ENCODE results near the gene C1orf105.
A peak's percentile ranks its signal among the peaks of the same experiment; 100 is the strongest.
"Not testable (repeated sequence)": the region's sequence is repeated elsewhere in the genome, so short reads cannot be mapped to it uniquely, and the experiment has no call there.

The C1orf105 gene

DNA sequence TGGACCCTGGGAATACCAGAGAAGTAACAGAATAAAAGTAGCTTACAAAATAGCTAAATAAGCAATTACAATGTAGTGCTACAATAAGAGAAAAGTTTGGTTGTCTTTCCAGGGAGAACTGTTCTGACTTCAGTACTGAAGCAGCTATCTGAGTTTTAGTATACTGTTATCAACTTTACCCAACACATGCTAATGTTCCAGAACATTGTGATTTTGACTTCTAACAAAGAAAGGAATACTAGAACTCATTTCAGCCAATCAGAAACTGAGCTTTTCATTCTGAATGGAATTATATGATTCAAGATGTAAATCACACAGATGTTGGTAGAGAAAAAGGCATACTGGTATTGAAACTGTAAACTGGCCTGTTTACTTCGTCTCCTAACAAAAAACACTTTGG lies at the start of gene C1orf105:
Gene C1orf105, plus strand, starts transcription at position 301 of the 400 bp plus-strand sequence. CDS start 201 bp downstream, outside the sequence.
- no peak within 1 kb of the TSS for H3K4me3 Mint-ChIP-seq
- H3K36me3 Mint-ChIP-seq, result peaks cover 2% of the 10 kb centered on the region

GRCh38 chr1:172371646-172372045 lies 48.8 kb upstream of the C1orf105 start:
- not testable (repeated sequence) for H3K27me3 Mint-ChIP-seq; ATAC-seq (ENCODE audit: low read depth); H3K4me1 Mint-ChIP-seq; DNase-seq (ENCODE audit: low spot score in 2 of 2); H3K4me3 Mint-ChIP-seq; H3K27ac Mint-ChIP-seq
- Mint-ChIP-seq H3K36me3 (peaks cover 15% of the 10 kb centered on the region), H3K9me3 (peaks cover 11% of the 10 kb centered on the region)

More for the DNA sequence above, at the start of gene C1orf105:
- ATAC-seq (ENCODE audit: low read depth) (no peak), DNase-seq (ENCODE audit: low spot score in 2 of 2) (no peak)
- no peak within 1 kb of the TSS for H3K27ac Mint-ChIP-seq
- peaks cover 2% of the 10 kb centered on the region for H3K4me1 Mint-ChIP-seq
- no peaks in the 10 kb centered on the region for H3K27me3 Mint-ChIP-seq
- no peaks in the 10 kb centered on the region for H3K9me3 Mint-ChIP-seq

DNA sequence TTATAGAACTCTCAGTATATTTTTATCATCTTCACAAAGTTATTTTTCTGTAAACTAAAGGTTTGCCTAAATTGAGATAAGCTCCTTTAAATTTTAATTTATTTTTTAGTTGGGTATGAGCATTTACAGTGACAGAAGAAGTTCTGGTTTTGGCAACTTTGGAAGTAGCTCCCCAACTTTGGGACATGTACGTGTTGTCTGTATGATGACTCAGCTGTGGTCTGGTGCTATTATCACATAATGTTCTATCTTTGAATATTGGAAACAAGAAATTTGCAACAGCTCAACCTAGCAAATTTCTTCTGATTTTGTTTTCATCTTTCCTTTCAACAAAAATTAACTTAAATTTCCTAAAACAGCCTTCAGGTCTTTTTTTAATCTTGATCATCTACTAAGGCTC lies 46.6 kb upstream of the C1orf105 start:
- Mint-ChIP-seq H3K9me3 (no peaks in the 10 kb centered on the region), H3K27me3 (no peaks in the 10 kb centered on the region), H3K4me1 (peaks cover 8% of the 10 kb centered on the region), H3K4me3 (no peak overlapping the region), H3K36me3 (peaks cover 1% of the 10 kb centered on the region), H3K27ac (peak overlapping the region; percentile 94)
- DNase-seq (ENCODE audit: low spot score in 2 of 2) (no peak), ATAC-seq (ENCODE audit: low read depth) (no peak)

GRCh38 chr1:172375211-172375631 lies 45.3 kb upstream of the C1orf105 start:
- peaks cover 4% of the 10 kb centered on the region for H3K36me3 Mint-ChIP-seq
- peak overlapping the region; percentile 94 for H3K27ac Mint-ChIP-seq
- no peaks in the 10 kb centered on the region for H3K9me3 Mint-ChIP-seq
- DNase-seq (ENCODE audit: low spot score in 2 of 2) (no peak), ATAC-seq (ENCODE audit: low read depth) (peak; percentile 53)
- H3K4me1 Mint-ChIP-seq, result peaks cover 11% of the 10 kb centered on the region
- H3K27me3 Mint-ChIP-seq, result no peaks in the 10 kb centered on the region
- peak overlapping the region; percentile 73 for H3K4me3 Mint-ChIP-seq

DNA sequence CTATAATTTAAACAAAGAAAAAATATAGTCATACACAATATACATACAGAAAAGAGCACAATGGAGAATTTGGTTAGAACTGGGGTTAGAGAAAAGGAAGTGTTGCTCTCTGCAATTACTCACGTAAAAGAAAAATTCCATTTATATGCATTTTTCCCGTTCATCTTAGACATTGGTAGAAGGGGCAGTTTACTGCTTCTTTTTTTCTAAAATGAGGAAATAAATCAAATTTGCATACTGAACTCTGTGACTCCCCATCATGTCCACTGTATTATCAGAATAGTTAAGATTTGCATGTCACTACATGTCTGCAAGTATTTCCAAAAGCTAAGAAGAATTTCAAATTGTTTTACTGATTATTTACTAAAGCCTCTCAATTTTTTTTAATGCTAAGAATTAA lies 44.1 kb upstream of the C1orf105 start:
- Mint-ChIP-seq H3K4me3 (peak overlapping the region; percentile 77), H3K27ac (peak overlapping the region; percentile 82), H3K9me3 (no peaks in the 10 kb centered on the region), H3K36me3 (peaks cover 4% of the 10 kb centered on the region), H3K27me3 (no peaks in the 10 kb centered on the region), H3K4me1 (peaks cover 18% of the 10 kb centered on the region)
- ATAC-seq (ENCODE audit: low read depth), result peak; percentile 54
- no peak for DNase-seq (ENCODE audit: low spot score in 2 of 2)

DNA sequence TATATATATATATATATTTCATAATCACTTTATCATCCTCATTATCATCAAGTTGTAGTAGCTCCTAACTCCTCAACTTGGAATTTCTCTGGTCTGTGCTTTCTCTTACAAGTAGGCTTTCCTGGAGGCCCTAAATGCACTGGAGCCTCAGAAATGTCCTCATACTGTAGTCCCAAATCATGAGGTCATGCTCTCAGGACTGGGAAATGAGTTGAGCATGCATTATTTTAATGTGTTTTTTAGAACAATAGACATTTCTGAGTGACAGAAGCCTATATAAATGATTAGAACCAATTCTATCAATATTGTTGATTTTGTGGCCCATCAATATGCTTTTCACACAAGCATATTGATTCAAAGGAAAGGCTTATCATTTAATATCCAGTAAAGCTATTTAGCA lies 42.9 kb upstream of the C1orf105 start:
- Mint-ChIP-seq H3K27me3 (no peaks in the 10 kb centered on the region), H3K9me3 (no peaks in the 10 kb centered on the region), H3K27ac (no peak overlapping the region), H3K4me1 (peaks cover 22% of the 10 kb centered on the region), H3K4me3 (no peak overlapping the region), H3K36me3 (peaks cover 4% of the 10 kb centered on the region)
- ATAC-seq (ENCODE audit: low read depth), result no peak
- DNase-seq (ENCODE audit: low spot score in 2 of 2), result no peak

DNA sequence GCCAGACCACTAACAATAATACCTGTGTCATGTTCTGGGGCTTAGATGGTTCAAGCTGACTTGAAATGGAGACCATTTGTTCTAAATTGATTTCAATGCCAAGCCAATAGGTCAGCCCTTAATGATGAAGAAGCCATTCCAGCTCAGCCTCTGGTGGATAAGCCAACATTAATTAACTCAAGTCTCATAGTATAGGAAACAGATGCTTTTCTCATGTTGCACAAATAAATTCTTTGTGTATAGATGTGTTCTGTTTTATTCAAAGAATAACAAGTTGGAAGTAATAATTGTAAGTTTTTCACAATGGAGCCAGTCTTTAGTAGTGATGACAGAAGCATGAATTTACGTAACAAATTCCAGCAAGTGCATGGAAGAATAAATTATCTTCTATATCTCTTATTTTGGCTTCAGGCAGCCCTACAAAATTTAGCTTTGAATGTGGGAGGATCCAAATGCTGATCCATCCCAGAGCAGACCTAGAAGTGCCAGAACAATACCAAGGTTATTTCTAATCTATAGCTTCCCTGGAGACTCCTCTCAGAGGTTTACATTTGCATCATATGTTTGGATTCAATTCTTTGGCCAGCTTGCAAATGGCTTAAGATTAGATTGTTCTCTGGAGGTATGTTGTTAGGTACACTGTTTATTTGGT lies 42.2 kb upstream of the C1orf105 start:
- no peak for ATAC-seq (ENCODE audit: low read depth)
- H3K27ac Mint-ChIP-seq, result no peak overlapping the region
- no peaks in the 10 kb centered on the region for H3K9me3 Mint-ChIP-seq
- no peak overlapping the region for H3K4me3 Mint-ChIP-seq
- no peaks in the 10 kb centered on the region for H3K27me3 Mint-ChIP-seq
- DNase-seq (ENCODE audit: low spot score in 2 of 2), result no peak
- peaks cover 22% of the 10 kb centered on the region for H3K4me1 Mint-ChIP-seq
- peaks cover 4% of the 10 kb centered on the region for H3K36me3 Mint-ChIP-seq

GRCh38 chr1:172380441-172381244 lies 39.8 kb upstream of the C1orf105 start:
- H3K4me1 Mint-ChIP-seq, result peaks cover 20% of the 10 kb centered on the region
- H3K4me3 Mint-ChIP-seq, result peak overlapping the region; percentile 52
- peak in 1 of 2 donors; percentile 44 for DNase-seq (ENCODE audit: low spot score in 2 of 2)
- H3K36me3 Mint-ChIP-seq, result peaks cover 4% of the 10 kb centered on the region
- H3K27me3 Mint-ChIP-seq, result no peaks in the 10 kb centered on the region
- ATAC-seq (ENCODE audit: low read depth), result peak; percentile 90
- H3K9me3 Mint-ChIP-seq, result no peaks in the 10 kb centered on the region
- peak overlapping the region; percentile 95 for H3K27ac Mint-ChIP-seq

DNA sequence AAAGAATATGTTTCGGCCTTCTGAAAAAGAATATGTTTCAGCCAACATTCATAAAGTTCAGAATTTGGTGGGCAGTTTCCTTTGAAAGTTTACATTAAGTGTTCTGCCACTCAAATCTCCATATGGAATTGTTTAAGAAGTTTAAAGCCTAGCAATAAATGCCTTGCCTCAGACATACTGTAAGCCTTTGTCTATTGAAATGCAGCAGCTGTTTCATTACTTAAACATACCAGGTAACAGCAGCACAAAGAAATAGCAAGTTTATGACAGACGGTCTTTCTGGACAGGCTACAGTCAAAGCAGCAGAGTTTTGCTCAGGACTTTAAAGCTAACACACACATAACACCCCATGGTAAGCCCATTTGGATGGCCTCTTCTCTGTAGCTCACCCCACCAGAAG lies 38.5 kb upstream of the C1orf105 start:
- peaks cover 19% of the 10 kb centered on the region for H3K4me1 Mint-ChIP-seq
- no peaks in the 10 kb centered on the region for H3K9me3 Mint-ChIP-seq
- H3K27me3 Mint-ChIP-seq, result no peaks in the 10 kb centered on the region
- peak overlapping the region; percentile 95 for H3K27ac Mint-ChIP-seq
- H3K4me3 Mint-ChIP-seq, result no peak overlapping the region
- ATAC-seq (ENCODE audit: low read depth) (no peak), DNase-seq (ENCODE audit: low spot score in 2 of 2) (no peak)
- peaks cover 4% of the 10 kb centered on the region for H3K36me3 Mint-ChIP-seq

DNA sequence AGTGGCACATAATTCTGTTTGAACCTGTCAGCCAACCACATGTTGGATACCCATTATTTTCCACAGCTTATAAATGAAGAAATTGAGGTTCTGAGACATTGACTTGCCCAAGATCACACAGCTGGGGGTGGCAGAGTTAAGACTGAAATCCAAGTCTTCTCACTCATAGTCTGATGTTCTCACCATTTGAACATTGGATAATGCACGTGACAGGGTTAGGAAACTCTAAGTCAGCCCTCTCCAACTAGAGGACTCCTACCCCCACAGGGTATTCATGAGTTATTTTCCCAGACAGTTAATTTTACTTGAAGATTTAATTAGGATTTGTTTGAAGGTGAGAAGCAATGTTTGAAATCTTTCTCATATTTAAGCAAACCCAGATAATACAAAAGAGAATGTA lies 38.1 kb upstream of the C1orf105 start:
- Mint-ChIP-seq H3K36me3 (peaks cover 4% of the 10 kb centered on the region), H3K27me3 (no peaks in the 10 kb centered on the region)
- no peak for ATAC-seq (ENCODE audit: low read depth)

DNA sequence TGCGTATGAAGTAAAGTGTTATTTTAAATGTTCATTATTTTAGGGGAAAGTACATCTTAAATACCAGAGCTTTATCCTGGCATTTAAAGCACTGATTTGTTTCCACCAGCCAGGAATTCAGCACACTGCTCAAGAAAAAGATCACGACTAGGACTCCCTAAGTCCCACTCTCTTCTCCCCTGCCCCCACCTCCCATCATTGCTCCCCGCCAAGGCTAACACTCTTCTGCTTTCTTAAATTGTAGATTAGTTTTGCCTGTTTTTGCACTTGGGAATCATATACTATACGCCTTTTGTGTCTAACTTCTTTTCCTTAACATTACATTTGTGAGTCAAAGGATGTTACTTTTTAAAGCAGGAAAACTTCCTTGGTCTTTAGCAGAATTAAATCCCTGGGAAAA lies 37.5 kb upstream of the C1orf105 start:
- no peaks in the 10 kb centered on the region for H3K9me3 Mint-ChIP-seq
- H3K4me1 Mint-ChIP-seq, result peaks cover 19% of the 10 kb centered on the region

More for the DNA sequence above, 38.1 kb upstream of the C1orf105 start:
- H3K4me1 Mint-ChIP-seq, result peaks cover 19% of the 10 kb centered on the region
- no peaks in the 10 kb centered on the region for H3K9me3 Mint-ChIP-seq
- H3K4me3 Mint-ChIP-seq, result no peak overlapping the region
- no peak for DNase-seq (ENCODE audit: low spot score in 2 of 2)
- no peak overlapping the region for H3K27ac Mint-ChIP-seq

DNA sequence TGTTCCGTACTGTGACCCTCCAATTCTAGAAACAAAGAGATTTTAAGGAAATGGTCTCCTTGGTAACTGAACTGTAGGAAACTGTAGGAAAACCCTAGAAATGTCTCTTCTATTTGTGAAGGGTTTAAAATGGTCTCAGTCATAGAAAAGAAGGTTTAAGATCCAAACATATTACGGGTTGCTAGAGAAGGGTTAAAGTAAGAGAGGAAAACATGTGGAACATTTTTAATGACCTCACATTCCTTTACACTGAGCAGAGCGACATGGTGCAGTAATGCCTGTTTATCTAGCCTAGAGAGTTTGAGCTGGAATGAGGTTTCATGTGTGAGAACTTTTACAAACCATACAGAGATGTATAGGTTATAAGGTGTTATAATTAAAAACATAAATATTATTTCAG lies 36.9 kb upstream of the C1orf105 start:
- no peak overlapping the region for H3K4me3 Mint-ChIP-seq
- no peaks in the 10 kb centered on the region for H3K27me3 Mint-ChIP-seq
- DNase-seq (ENCODE audit: low spot score in 2 of 2) (no peak), ATAC-seq (ENCODE audit: low read depth) (no peak)
- H3K4me1 Mint-ChIP-seq, result peaks cover 19% of the 10 kb centered on the region
- peaks cover 4% of the 10 kb centered on the region for H3K36me3 Mint-ChIP-seq
- H3K27ac Mint-ChIP-seq, result peak overlapping the region; percentile 28
- H3K9me3 Mint-ChIP-seq, result no peaks in the 10 kb centered on the region

More for the DNA sequence above, 37.5 kb upstream of the C1orf105 start:
- no peak for DNase-seq (ENCODE audit: low spot score in 2 of 2)
- peaks cover 4% of the 10 kb centered on the region for H3K36me3 Mint-ChIP-seq
- no peaks in the 10 kb centered on the region for H3K27me3 Mint-ChIP-seq
- no peak overlapping the region for H3K4me3 Mint-ChIP-seq
- no peak for ATAC-seq (ENCODE audit: low read depth)
- peak overlapping the region; percentile 28 for H3K27ac Mint-ChIP-seq

DNA sequence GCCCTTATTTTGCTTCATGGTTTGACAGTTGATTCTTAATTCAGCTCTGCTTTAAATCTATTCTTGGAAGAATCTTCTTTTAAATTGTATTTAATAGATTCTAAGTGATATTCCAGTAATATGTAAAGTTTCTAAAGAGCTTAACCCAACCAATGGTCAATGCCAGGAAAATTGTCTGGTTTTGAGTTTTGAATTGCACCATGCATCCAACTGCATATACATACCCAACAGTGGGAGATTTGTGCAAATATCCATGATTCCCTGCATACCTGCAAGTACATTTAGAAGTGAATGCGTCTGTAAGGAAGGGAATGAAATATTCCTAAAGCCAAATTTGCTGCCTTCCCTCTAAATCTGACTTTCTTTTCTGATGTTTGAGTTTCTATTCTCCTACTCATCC lies 35.8 kb upstream of the C1orf105 start:
- ATAC-seq (ENCODE audit: low read depth), result no peak
- Mint-ChIP-seq H3K36me3 (no peaks in the 10 kb centered on the region), H3K27me3 (no peaks in the 10 kb centered on the region), H3K4me3 (no peak overlapping the region), H3K4me1 (peaks cover 18% of the 10 kb centered on the region), H3K9me3 (no peaks in the 10 kb centered on the region), H3K27ac (no peak overlapping the region)
- DNase-seq (ENCODE audit: low spot score in 2 of 2), result no peak

DNA sequence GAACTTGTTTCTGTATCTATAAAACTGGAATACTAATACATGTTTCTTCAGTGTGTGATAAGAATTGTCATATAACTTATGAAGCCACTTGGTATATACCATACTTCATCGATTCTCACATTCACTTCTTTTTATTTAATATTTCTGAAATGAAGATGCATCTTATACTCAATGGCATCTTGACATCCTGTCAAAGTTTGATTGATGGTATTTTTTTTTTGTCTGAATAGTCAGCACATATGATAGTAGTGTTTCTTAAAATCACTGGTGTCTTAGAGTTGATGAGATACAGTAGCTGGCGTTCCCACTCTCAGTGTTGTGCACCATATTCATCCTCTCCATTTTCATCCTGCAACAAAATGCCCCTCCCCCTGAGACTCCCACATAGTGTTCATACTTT lies 34.4 kb upstream of the C1orf105 start:
- Mint-ChIP-seq H3K27ac (no peak overlapping the region), H3K9me3 (no peaks in the 10 kb centered on the region), H3K27me3 (no peaks in the 10 kb centered on the region), H3K4me1 (peaks cover 25% of the 10 kb centered on the region), H3K36me3 (no peaks in the 10 kb centered on the region), H3K4me3 (no peak overlapping the region)
- no peak for ATAC-seq (ENCODE audit: low read depth)
- no peak for DNase-seq (ENCODE audit: low spot score in 2 of 2)
